SU-DHL-6 (cell line): ENCODE results near the gene PLPP7.

Experiments used
- CTCF ChIP-seq: fragments of 200-600 bp; sonication (generic); IDR thresholded peaks from one replicate; pipeline ENCODE4 v1.5.1; 2017; ENCODE audit warnings: antibody characterized with exemption, mild to moderate bottlenecking, low read length, moderate library complexity; ENCODE audit not compliant: insufficient read depth, poor library complexity, severe bottlenecking
- EZH2phosphoT487 ChIP-seq: fragments of 200-600 bp; sonication (generic), shearing (Covaris generic); conservative IDR thresholded peaks from 2 replicates; pipeline ENCODE4 v1.6.1; 2018; ENCODE audit warnings: mild to moderate bottlenecking, antibody characterized with exemption, low read length, moderate library complexity, mixed read lengths

DNA sequence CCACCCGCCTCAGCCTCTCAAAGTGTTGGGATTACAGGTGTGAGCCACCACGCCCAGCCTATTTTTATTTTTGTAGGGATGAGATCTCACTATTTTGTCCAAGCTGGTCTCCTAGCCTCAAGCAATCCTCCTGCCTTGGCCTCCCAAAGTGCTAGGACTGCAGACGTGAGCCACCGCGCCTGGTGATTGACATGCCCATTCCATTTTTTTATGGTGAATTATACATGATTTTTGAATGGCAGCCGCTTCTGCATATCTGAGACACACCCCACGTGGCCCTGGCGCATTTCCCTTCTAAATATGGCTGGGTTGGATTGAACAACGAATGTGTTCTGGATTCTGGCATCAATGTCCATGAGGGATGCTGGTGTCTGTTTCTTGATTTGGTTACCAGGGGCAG is 22.7 kb downstream of the PLPP7 start:
- no peak for TF ChIP-seq CTCF
- TF ChIP-seq EZH2phosphoT487, result no peak
